DND-41 (cell line): ENCODE results near the gene NPTXR.

ENCODE experiments used
- ATAC-seq: fragments of 200-7000 bp; cut with Tn5 transposase; 3 replicates; pipeline ENCODE4 v1.9.1; 2021; ENCODE audit warnings: low read depth; ENCODE audit not compliant: insufficient read depth
- DNase-seq: peaks from one replicate; pipeline ENCODE4 v3.0.0-alpha.2; 2020
- H2AFZ ChIP-seq: 2 replicates; pipeline ENCODE4 v1.6.0; 2012; ENCODE audit warnings: low read depth, low read length
- H3K27ac ChIP-seq: 2 replicates; pipeline ENCODE4 v1.5.1; 2012; ENCODE audit warnings: low read length, inconsistent platforms
- H3K27me3 ChIP-seq: fragments of 200-600 bp; sonication (generic); 2 replicates; pipeline ENCODE4 v1.6.0; 2012; ENCODE audit warnings: low read length, mild to moderate bottlenecking, inconsistent platforms; ENCODE audit not compliant: insufficient read depth, poor library complexity
- H3K36me3 ChIP-seq: 2 replicates; pipeline ENCODE4 v1.5.1; 2012; ENCODE audit warnings: low read length, inconsistent platforms; ENCODE audit not compliant: insufficient read depth
- H3K4me1 ChIP-seq: 2 replicates; pipeline ENCODE4 v1.5.1; 2012; ENCODE audit warnings: mild to moderate bottlenecking, low read length; ENCODE audit not compliant: insufficient read depth
- H3K4me2 ChIP-seq: 2 replicates; pipeline ENCODE4 v1.6.0; 2012; ENCODE audit warnings: mild to moderate bottlenecking, moderate library complexity, low read length, inconsistent platforms; ENCODE audit not compliant: insufficient read depth
- H3K4me3 ChIP-seq, 2 experiments: fragments of 200-600 bp in 1 of 2; shearing (Covaris generic) in 1 of 2; 2 replicates each; pipeline ENCODE4 v1.5.1; 2012 to 2016; ENCODE audit warnings: inconsistent platforms in 2 of 2, low read length in 2 of 2, mild to moderate bottlenecking in 2 of 2, low read depth in 1 of 2, moderate library complexity in 1 of 2
- H3K79me2 ChIP-seq: 2 replicates; pipeline ENCODE4 v1.6.0; 2012; ENCODE audit warnings: low read length, inconsistent platforms; ENCODE audit not compliant: insufficient read depth
- H3K9ac ChIP-seq: 2 replicates; pipeline ENCODE4 v1.6.0; 2012; ENCODE audit warnings: low read depth, mild to moderate bottlenecking, inconsistent platforms, low read length, moderate library complexity
- H3K9me3 ChIP-seq: 2 replicates; pipeline ENCODE4 v1.5.1; 2012; ENCODE audit warnings: low read length, moderate library complexity, mild to moderate bottlenecking, inconsistent platforms; ENCODE audit not compliant: insufficient read depth, severe bottlenecking
- H4K20me1 ChIP-seq: 2 replicates; pipeline ENCODE4 v1.6.0; 2012; ENCODE audit warnings: low read length; ENCODE audit not compliant: insufficient read depth
- CTCF ChIP-seq: IDR thresholded peaks from 2 replicates; pipeline ENCODE4 v1.5.1; 2012; ENCODE audit warnings: borderline replicate concordance, low read length, moderate library complexity, mild to moderate bottlenecking; ENCODE audit not compliant: poor library complexity, severe bottlenecking; ENCODE audit errors: extremely low read depth
- EZH2 ChIP-seq: IDR thresholded peaks from 3 replicates; pipeline ENCODE4 v1.6.1; 2012; ENCODE audit warnings: borderline replicate concordance, low read depth, mild to moderate bottlenecking, moderate library complexity, low read length, inconsistent platforms; ENCODE audit not compliant: severe bottlenecking

The NPTXR gene

GRCh38 chr22:38823076-38823475, 20.8 kb downstream of the NPTXR start:
- H3K36me3 ChIP-seq: no peaks in the 10 kb centered on the region
- ATAC-seq (no peak), DNase-seq (no peak)
- peaks cover 26% of the 10 kb centered on the region for H4K20me1 ChIP-seq
- H3K27ac ChIP-seq: no peak overlapping the region
- no peaks in the 10 kb centered on the region for H3K79me2 ChIP-seq
- no peaks in the 10 kb centered on the region for H3K9me3 ChIP-seq
- no peak overlapping the region for H3K9ac ChIP-seq
- H3K4me1 ChIP-seq: no peaks in the 10 kb centered on the region
- no peak overlapping the region for H2AFZ ChIP-seq
- H3K4me3 ChIP-seq: no peak overlapping the region
- no peak for TF ChIP-seq EZH2
- no peak for TF ChIP-seq CTCF
- H3K4me2 ChIP-seq: no peak overlapping the region
- H3K27me3 ChIP-seq: peaks cover 17% of the 10 kb centered on the region

- H3K79me2 ChIP-seq: no peaks in the 10 kb centered on the region
- H3K36me3 ChIP-seq: no peaks in the 10 kb centered on the region
- TF ChIP-seq EZH2: no peak
- TF ChIP-seq CTCF: no peak
- no peak overlapping the region for H3K4me3 ChIP-seq
- H3K4me1 ChIP-seq: no peaks in the 10 kb centered on the region
- peaks cover 22% of the 10 kb centered on the region for H4K20me1 ChIP-seq
- H3K27ac ChIP-seq: no peak overlapping the region
- DNase-seq (no peak), ATAC-seq (no peak)
- peaks cover 17% of the 10 kb centered on the region for H3K27me3 ChIP-seq
- no peak overlapping the region for H3K9ac ChIP-seq
- no peak overlapping the region for H2AFZ ChIP-seq
- H3K9me3 ChIP-seq: no peaks in the 10 kb centered on the region
- H3K4me2 ChIP-seq: no peak overlapping the region
These were observed 23.8 kb downstream of the NPTXR start for GRCh38 chr22:38820020-38820419.

- ATAC-seq (no peak), DNase-seq (no peak)
- TF ChIP-seq EZH2: no peak
- TF ChIP-seq CTCF: no peak
- no peak overlapping the region for H3K4me3 ChIP-seq
- H3K79me2 ChIP-seq: no peaks in the 10 kb centered on the region
- peaks cover 17% of the 10 kb centered on the region for H4K20me1 ChIP-seq
- peaks cover 17% of the 10 kb centered on the region for H3K27me3 ChIP-seq
- H2AFZ ChIP-seq: no peak overlapping the region
- H3K27ac ChIP-seq: no peak overlapping the region
- H3K4me1 ChIP-seq: no peaks in the 10 kb centered on the region
- no peaks in the 10 kb centered on the region for H3K36me3 ChIP-seq
- H3K4me2 ChIP-seq: no peak overlapping the region
- no peak overlapping the region for H3K9ac ChIP-seq
- H3K9me3 ChIP-seq: no peaks in the 10 kb centered on the region
These were observed 24.4 kb downstream of the NPTXR start for GRCh38 chr22:38819387-38819940.

- TF ChIP-seq EZH2 (no peak), CTCF (no peak)
- no peaks in the 10 kb centered on the region for H3K79me2 ChIP-seq
- H3K27ac ChIP-seq: no peak overlapping the region
- no peak overlapping the region for H3K4me3 ChIP-seq
- H4K20me1 ChIP-seq: peaks cover 3% of the 10 kb centered on the region
- no peak overlapping the region for H3K4me2 ChIP-seq
- peaks cover 20% of the 10 kb centered on the region for H3K27me3 ChIP-seq
- no peak overlapping the region for H3K9ac ChIP-seq
- no peaks in the 10 kb centered on the region for H3K36me3 ChIP-seq
- no peak overlapping the region for H2AFZ ChIP-seq
- no peaks in the 10 kb centered on the region for H3K4me1 ChIP-seq
- no peaks in the 10 kb centered on the region for H3K9me3 ChIP-seq
- no peak for DNase-seq
- ATAC-seq: no peak
These were observed 26.6 kb downstream of the NPTXR start for GRCh38 chr22:38817196-38817595.
